CD4-positive, alpha-beta T cell (primary cell): ENCODE results near the gene KCNQ1. TPM values are rescaled to one million over a fixed set of nuclear protein-coding genes. Genes with fewer than 3 reads are reported as not detected.

Experiments
- ATAC-seq: fragments of 200-7000 bp; cut with Tn5 transposase; one replicate; pipeline ENCODE4 v1.10.0; 2022; ENCODE audit warnings: mild to moderate bottlenecking; ENCODE audit not compliant: poor library complexity
- CTCF ChIA-PET: fragments of 350-600 bp; sonication (Branson Sonifier 250); formaldehyde crosslinking; loops from one replicate; lab custom pipeline; 2021; ENCODE audit warnings: antibody characterized with exemption, inconsistent platforms; lab: Charles Lee
- POLR2A ChIA-PET: fragments of 350-600 bp; sonication (Branson Sonifier 250); formaldehyde crosslinking; loops from one replicate; lab custom pipeline; 2021; ENCODE audit warnings: antibody characterized with exemption, inconsistent platforms; lab: Charles Lee
- DNase-seq, 14 experiments: peaks; one replicate each; pipeline ENCODE4 v3.0.0-alpha.2; 2013 to 2020; ENCODE audit warnings: mixed read lengths in 2 of 14
- H3K27ac ChIP-seq, 2 donors: one replicate each; pipeline versions ENCODE4 v1.5.1 to v1.7.0; 2013; ENCODE audit warnings: low read length in 2 of 2, low read depth in 1 of 2, mild to moderate bottlenecking in 1 of 2
- H3K27me3 ChIP-seq, 2 experiments: 1 replicate in 1 of 2; 2 replicates in 1 of 2; pipeline versions ENCODE4 v1.6.1 to v1.7.0; 2013; ENCODE audit warnings: low read length in 2 of 2, control low read depth in 1 of 2, mild to moderate bottlenecking in 1 of 2, moderate library complexity in 1 of 2; ENCODE audit not compliant: insufficient read depth in 2 of 2, control insufficient read depth in 1 of 2
- H3K36me3 ChIP-seq: one replicate; pipeline ENCODE4 v1.6.1; 2013; ENCODE audit warnings: low read length, control low read depth; ENCODE audit not compliant: insufficient read depth
- H3K4me1 ChIP-seq: one replicate; pipeline ENCODE4 v1.6.1; 2013; ENCODE audit warnings: low read length, control low read depth; ENCODE audit not compliant: insufficient read depth
- H3K4me3 ChIP-seq: one replicate; pipeline ENCODE4 v1.5.1; 2013; ENCODE audit warnings: mild to moderate bottlenecking, low read length, moderate library complexity
- H3K9me3 ChIP-seq, 2 experiments: 1 replicate in 1 of 2; 2 replicates in 1 of 2; pipeline versions ENCODE4 v1.6.1 to v1.7.0; 2013; ENCODE audit warnings: low read length in 2 of 2, mild to moderate bottlenecking in 2 of 2, control low read depth in 1 of 2, moderate library complexity in 1 of 2; ENCODE audit not compliant: control insufficient read depth in 1 of 2, insufficient read depth in 1 of 2
- H3K27ac Mint-ChIP-seq: one replicate; pipeline ENCODE4 v1.8.0; 2020; ENCODE audit warnings: mixed read lengths
- H3K27me3 Mint-ChIP-seq: one replicate; pipeline ENCODE4 v1.8.0; 2021; ENCODE audit warnings: mixed read lengths
- H3K36me3 Mint-ChIP-seq: one replicate; pipeline ENCODE4 v1.8.0; 2021; ENCODE audit warnings: low read depth, mixed read lengths
- H3K4me1 Mint-ChIP-seq: one replicate; pipeline ENCODE4 v1.8.0; 2021; ENCODE audit warnings: low read depth, mixed read lengths
- H3K4me3 Mint-ChIP-seq: one replicate; pipeline ENCODE4 v1.8.0; 2020; ENCODE audit warnings: mild to moderate bottlenecking, mixed read lengths
- H3K9me3 Mint-ChIP-seq: one replicate; pipeline ENCODE4 v1.8.0; 2020; ENCODE audit warnings: mixed read lengths
- CTCF ChIP-seq: fragments of 200-600 bp; IDR thresholded peaks from one replicate; pipeline ENCODE4 v1.8.0; 2022; ENCODE audit warnings: antibody characterized with exemption, mild to moderate bottlenecking
- intact Hi-C, 2 experiments: fragments of 100-400 bp; cut with DNase I in 1 of 2; cut with micrococcal nuclease in 1 of 2; formaldehyde crosslinking; loops; one replicate each; pipeline versions ENCODE4 v1.15.1 to v1.9.0; 2023 to 2025; cut with DNase I, micrococcal nuclease
- total RNA-seq, 174 experiments: library from RNA in 2 of 174; stranded (reverse) in 2 of 174; gene quantifications; one replicate each; pipeline ENCODE4 v1.2.3 and lab custom pipeline; 2021 to 2026

The KCNQ1 gene
- total RNA-seq, 2 experiments from 2014 or later, result 31.3 to 33.1 TPM

- no peaks in the 10 kb centered on the region for H3K4me1 ChIP-seq
- ChIA-PET POLR2A (no interaction called here), CTCF (no interaction called here)
- ATAC-seq, result no peak
- H3K27me3 ChIP-seq, result no peaks in the 10 kb centered on the region
- H3K4me1 Mint-ChIP-seq, result no peaks in the 10 kb centered on the region
- DNase-seq, result no peak
- H3K4me3 ChIP-seq, result no peak overlapping the region
- H3K27me3 Mint-ChIP-seq, result no peaks in the 10 kb centered on the region
- H3K4me3 Mint-ChIP-seq, result no peak overlapping the region
- no peak overlapping the region for H3K27ac ChIP-seq
- peaks cover 9% of the 10 kb centered on the region for H3K9me3 Mint-ChIP-seq
- peaks cover 12 to 49% of the 10 kb centered on the region in 2 experiments for H3K9me3 ChIP-seq
- intact Hi-C loops, result no loop called here
- H3K27ac Mint-ChIP-seq, result no peak overlapping the region
- H3K36me3 Mint-ChIP-seq, result peaks cover 51% of the 10 kb centered on the region
- TF ChIP-seq CTCF, result no peak
- no peaks in the 10 kb centered on the region for H3K36me3 ChIP-seq
These were observed 383.9 kb downstream of the KCNQ1 start for GRCh38 chr11:2828585-2829330.

- H3K36me3 ChIP-seq, result no peaks in the 10 kb centered on the region
- Mint-ChIP-seq H3K27ac (no peak overlapping the region), H3K9me3 (peaks cover 9% of the 10 kb centered on the region), H3K27me3 (no peaks in the 10 kb centered on the region), H3K4me3 (no peak overlapping the region), H3K36me3 (peaks cover 39% of the 10 kb centered on the region), H3K4me1 (no peaks in the 10 kb centered on the region)
- H3K27ac ChIP-seq, result no peak overlapping the region
- no peaks in the 10 kb centered on the region for H3K27me3 ChIP-seq
- intact Hi-C loops, result no loop called here
- TF ChIP-seq CTCF, result no peak
- CTCF ChIA-PET, result no interaction called here
- H3K4me1 ChIP-seq, result no peaks in the 10 kb centered on the region
- POLR2A ChIA-PET, result no interaction called here
- no peak overlapping the region for H3K4me3 ChIP-seq
- no peak for ATAC-seq
- no peak for DNase-seq
- peaks cover 12 to 35% of the 10 kb centered on the region in 2 experiments for H3K9me3 ChIP-seq
These were observed 385.4 kb downstream of the KCNQ1 start for GRCh38 chr11:2830030-2830812.

GRCh38 chr11:2830886-2831285 is 386.1 kb downstream of the KCNQ1 start:
- TF ChIP-seq CTCF, result no peak
- H3K36me3 ChIP-seq, result no peaks in the 10 kb centered on the region
- no peaks in the 10 kb centered on the region for H3K4me1 ChIP-seq
- H3K27ac ChIP-seq, result no peak overlapping the region
- Mint-ChIP-seq H3K4me3 (no peak overlapping the region), H3K9me3 (peaks cover 9% of the 10 kb centered on the region), H3K36me3 (peaks cover 32% of the 10 kb centered on the region), H3K27ac (no peak overlapping the region), H3K27me3 (no peaks in the 10 kb centered on the region), H3K4me1 (no peaks in the 10 kb centered on the region)
- H3K9me3 ChIP-seq, result peaks cover 12 to 28% of the 10 kb centered on the region in 2 experiments
- no peak overlapping the region for H3K4me3 ChIP-seq
- POLR2A ChIA-PET, result no interaction called here
- ATAC-seq, result no peak
- intact Hi-C loops, result no loop called here
- CTCF ChIA-PET, result no interaction called here
- DNase-seq, result no peak
- H3K27me3 ChIP-seq, result no peaks in the 10 kb centered on the region
